Amygdala (tissue), 56 donors: ENCODE measurements around the gene GFRAL.
"Not testable (repeated sequence)": the region's sequence is repeated elsewhere in the genome, so short reads cannot be mapped to it uniquely, and the experiment has no call there.

ENCODE experiments used
- DNase-seq, 56 donors: peaks; one replicate each; lab custom pipeline; 2025; lab: John Stamatoyannopoulos, UW

Gene GFRAL

GRCh38 chr6:55327169-55327568 lies at the start of gene GFRAL:
GFRAL (plus strand) TSS chr6:55327469; CDS start chr6:55327555, 86 bp downstream.
- DNase-seq: no peak

GRCh38 chr6:55277646-55278045 lies 49.6 kb upstream of the GFRAL start:
- no peak for DNase-seq

GRCh38 chr6:55281215-55281614 lies 46.1 kb upstream of the GFRAL start:
- DNase-seq: no peak

GRCh38 chr6:55282115-55282514 lies 45.2 kb upstream of the GFRAL start:
- DNase-seq: no peak

- DNase-seq: no peak
Measured at GRCh38 chr6:55286824-55287223, 40.4 kb upstream of the GFRAL start.

- DNase-seq: no peak
Measured at GRCh38 chr6:55290736-55291135, 36.5 kb upstream of the GFRAL start.

GRCh38 chr6:55293116-55293515 lies 34.2 kb upstream of the GFRAL start:
- no peak for DNase-seq

GRCh38 chr6:55297214-55297613 lies 30.1 kb upstream of the GFRAL start:
- not testable (repeated sequence) for DNase-seq

GRCh38 chr6:55299286-55299985 lies 27.8 kb upstream of the GFRAL start:
- no peak for DNase-seq

- no peak for DNase-seq
Measured at GRCh38 chr6:55304747-55305146, 22.5 kb upstream of the GFRAL start.

GRCh38 chr6:55319961-55320695 lies 7.1 kb upstream of the GFRAL start:
- DNase-seq: no peak

- no peak for DNase-seq
Measured at GRCh38 chr6:55320696-55321086, 6.6 kb upstream of the GFRAL start.

GRCh38 chr6:55377150-55377549 lies 49.9 kb downstream of the GFRAL start:
- no peak for DNase-seq

GRCh38 chr6:55379471-55379870 lies 52.2 kb downstream of the GFRAL start:
- DNase-seq: no peak

GRCh38 chr6:55379895-55380294 lies 52.6 kb downstream of the GFRAL start:
- DNase-seq: no peak

- no peak for DNase-seq
Measured at GRCh38 chr6:55388211-55388610, 60.9 kb downstream of the GFRAL start.

GRCh38 chr6:55395871-55396270 lies 68.6 kb downstream of the GFRAL start:
- DNase-seq: no peak

- no peak for DNase-seq
Measured at GRCh38 chr6:55397986-55398385, 70.7 kb downstream of the GFRAL start.

- DNase-seq: no peak
Measured at GRCh38 chr6:55399351-55399750, 72.1 kb downstream of the GFRAL start.

GRCh38 chr6:55405474-55406235 lies 78.4 kb downstream of the GFRAL start:
- DNase-seq: no peak

GRCh38 chr6:55410674-55411073 lies 83.4 kb downstream of the GFRAL start:
- no peak for DNase-seq
